HG03060 (cell line): ENCODE results near the gene PRR3.

Source experiments
- ATAC-seq: cut with Tn5 transposase; IDR thresholded peaks from one replicate; pipeline ENCODE4 v1.9.1; 2021; ENCODE audit warnings: low read depth, moderate number of reproducible peaks; ENCODE audit not compliant: unreplicated experiment

Gene PRR3

GRCh38 chr6:30533460-30534294 lies 23.4 kb upstream of the PRR3 start:
- ATAC-seq = no peak

DNA sequence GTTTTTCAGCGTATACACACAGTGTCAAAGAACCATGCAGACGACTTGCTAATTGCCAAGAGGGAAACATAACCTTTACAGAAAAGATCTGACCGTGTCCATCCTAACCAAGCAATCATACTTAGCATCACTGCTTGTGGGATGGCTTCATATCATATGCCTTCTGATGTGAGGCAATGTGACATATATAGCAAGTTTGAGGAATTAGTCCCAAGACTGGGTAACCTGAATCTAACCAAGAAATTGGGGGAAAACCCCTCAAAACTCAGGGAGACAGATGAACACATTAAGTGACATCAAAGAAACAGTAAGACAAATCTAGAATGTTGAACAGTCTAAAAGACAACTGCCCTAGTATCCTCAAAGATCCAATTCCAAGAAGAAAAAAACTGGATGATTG lies 19.2 kb upstream of the PRR3 start:
- ATAC-seq = no peak

DNA sequence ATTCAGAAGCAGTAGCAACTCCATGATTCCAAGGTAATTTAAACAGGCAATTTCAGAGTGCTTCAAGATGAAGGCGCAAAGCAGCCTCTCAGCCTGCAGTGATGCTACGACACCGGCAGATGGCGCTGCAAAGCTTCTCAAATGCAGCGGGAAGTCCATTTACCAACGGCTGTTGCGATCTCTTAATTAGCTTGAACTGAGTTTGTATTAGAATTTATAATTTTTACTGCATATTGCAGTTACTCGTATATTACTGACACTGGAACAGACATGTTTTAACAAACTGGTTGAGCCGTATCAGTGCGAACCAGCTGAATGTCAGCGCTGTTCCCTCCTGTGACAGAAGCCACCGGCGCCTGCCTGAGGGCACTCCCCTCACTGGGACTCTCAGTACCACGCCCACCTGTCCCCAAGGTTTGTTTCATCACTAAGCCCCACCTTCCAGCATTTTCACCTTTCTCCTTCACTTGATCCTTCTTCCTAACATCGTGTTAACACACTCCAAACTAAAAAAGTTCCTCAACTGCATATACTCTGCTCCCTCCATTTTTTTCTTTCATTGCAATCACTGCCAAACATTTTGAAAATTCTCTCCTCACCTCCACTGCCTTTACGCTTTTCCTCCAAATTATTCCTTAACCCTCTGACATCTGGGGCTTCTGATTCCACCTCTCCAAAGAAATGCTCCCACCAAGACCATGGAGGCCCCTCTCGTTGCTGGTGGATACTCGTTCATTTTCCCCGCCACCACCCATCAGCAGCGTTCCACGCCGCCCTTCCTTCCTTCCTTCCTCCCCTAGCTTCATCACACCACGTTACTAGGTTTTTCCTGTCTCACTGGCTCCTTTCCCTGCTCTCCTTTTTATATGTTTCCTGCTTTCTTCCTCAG lies 15.3 kb upstream of the PRR3 start:
- ATAC-seq = no peak

- no peak for ATAC-seq
Measured at GRCh38 chr6:30542404-30542725, 14.7 kb upstream of the PRR3 start.

DNA sequence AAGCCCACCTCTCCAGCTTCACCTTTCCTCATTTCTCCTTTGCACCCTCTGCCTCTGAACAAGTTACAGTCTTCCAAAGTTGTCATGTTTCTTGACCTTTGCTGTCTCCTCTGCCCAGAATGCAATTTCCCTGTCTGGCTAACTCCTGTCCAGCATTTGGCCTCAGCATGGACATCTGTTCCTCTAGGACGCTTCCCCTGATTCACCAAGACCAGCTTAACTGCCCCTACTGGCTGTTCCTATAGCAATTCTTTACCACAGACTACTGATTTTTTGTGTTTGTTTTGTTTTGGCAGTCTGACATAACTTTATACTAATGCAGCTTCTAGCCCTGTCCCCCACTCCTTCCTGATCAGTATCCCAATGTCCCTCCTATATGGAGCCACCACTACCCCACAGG lies 14.2 kb upstream of the PRR3 start:
- no peak for ATAC-seq

- ATAC-seq = no peak
Measured at GRCh38 chr6:30543821-30544220, 13.3 kb upstream of the PRR3 start.

GRCh38 chr6:30544666-30545272 lies 12.3 kb upstream of the PRR3 start:
- no peak for ATAC-seq

GRCh38 chr6:30547454-30547853 lies 9.6 kb upstream of the PRR3 start:
- ATAC-seq = no peak

DNA sequence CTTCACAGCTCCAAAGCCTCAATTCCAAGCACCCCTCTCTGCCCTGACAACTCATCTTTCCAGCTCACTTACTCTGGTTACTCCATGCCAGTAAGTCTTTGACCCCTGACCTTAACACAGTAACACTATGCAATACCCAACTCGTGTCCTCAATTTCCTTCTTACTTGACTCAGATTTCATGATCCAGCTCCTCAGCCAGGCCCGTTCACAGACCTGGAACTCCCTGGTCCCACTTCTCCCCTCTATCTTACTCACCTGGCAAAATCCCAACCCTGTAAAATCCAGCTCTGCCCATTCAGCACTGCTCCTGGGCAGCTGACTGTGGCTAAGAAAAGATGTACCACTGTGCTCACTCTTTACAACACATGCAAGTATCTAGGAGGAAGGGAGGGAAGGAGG lies 8.7 kb upstream of the PRR3 start:
- ATAC-seq = no peak

DNA sequence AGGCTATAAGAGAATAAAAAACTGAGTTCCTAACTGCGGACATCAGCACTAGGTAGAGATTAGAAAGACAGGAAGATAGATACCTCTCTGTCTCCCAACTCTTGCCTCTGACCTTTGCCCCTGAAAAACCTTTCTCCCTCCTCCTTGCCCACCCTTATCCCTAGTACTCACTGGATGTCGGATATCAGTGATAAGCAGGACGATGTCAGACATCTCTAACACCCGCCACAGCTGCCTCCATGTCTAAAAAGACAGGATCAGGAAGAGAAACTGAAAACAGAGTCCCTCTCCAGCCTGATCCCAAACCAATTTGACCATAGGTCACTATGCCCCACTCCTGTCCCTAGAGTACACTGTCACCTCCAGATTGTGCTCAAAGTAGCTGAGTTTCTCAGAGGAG lies 2.7 kb upstream of the PRR3 start:
- ATAC-seq = no peak

GRCh38 chr6:30554962-30555815 lies 1.9 kb upstream of the PRR3 start:
- ATAC-seq = no peak

- ATAC-seq = no peak
Measured at GRCh38 chr6:30555816-30556065, 1.4 kb upstream of the PRR3 start.

GRCh38 chr6:30556066-30556905 lies 809 bp upstream of the PRR3 start, which contains the start of gene GNL1:
TSS of gene GNL1 (minus strand) at chr6:30556489. CDS start at chr6:30556203, 286 bp downstream.
- ATAC-seq = peak; percentile 49

DNA sequence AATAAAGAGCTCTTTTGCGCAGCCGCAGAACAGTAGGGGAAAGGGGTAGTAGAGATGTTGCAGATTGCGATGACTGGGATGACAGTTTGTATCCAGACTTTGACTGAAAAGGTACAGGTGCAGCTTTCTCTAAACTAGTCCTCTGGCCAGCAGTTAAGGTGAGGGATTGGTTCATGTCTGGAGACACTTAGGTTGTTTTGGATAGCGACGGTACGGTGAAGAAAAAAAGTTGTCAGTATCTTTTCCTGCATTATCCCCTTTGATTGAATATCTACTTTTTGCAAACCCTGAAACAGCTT lies 537 bp downstream of the PRR3 start:
- ATAC-seq = no peak

DNA sequence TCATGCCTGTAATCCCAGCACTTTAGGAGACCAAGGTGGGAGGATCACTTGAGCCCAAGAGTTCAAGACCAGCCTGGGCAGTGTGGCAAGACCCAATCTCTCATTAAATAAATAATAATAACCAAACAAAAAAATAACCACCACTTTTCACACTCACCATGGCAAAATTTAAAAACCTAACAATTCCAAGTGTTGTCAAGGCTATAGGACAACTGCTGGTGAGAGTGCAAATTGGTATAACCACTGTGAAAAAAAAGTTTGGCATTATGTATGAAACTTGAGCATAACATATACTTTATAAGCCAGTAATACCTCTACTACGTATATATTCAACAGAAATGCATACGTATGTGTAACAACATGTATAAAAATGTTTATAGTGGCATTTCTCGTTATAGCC lies 3.8 kb downstream of the PRR3 start:
- ATAC-seq = no peak

GRCh38 chr6:30562470-30563425 lies 5.7 kb downstream of the PRR3 start:
- ATAC-seq = no peak

DNA sequence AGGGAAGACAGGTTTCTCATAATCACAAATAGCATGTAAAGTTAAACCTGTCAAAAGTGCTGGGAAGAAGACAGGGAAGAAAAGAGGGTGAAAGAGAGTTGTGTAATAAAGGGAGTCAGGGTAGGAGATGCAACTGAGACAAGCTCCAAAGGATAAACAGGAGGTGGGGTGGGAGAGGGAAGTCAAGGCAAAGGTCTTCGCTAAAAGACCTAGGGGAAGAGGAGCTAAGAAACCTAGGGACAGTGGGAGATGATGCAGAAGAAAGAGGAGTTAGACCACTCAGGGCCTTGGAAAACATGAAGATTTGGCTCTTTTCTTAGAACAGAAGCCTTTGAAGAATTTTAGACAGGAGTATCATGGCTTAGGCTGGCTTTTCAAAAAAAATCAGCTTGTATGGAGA lies 7.0 kb downstream of the PRR3 start:
- ATAC-seq = no peak

DNA sequence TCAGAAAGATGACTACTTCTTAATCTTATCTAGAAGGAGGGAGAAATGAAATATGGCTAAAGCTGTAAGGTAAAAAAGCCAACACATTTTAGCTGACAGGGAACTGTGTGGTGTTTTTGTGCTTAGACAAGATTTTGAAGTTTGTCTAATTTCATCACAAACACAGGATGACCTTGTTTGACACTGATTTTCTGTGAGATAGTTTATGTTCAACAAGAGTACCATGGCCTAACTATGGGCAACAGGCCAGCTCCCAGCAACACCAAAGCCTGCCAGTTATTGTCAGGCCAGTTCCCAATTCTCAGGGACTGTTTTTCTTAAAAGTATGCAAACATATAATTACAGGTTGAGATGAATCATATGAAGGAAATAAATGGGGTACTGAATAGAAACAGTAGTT lies 8.7 kb downstream of the PRR3 start:
- ATAC-seq = no peak

DNA sequence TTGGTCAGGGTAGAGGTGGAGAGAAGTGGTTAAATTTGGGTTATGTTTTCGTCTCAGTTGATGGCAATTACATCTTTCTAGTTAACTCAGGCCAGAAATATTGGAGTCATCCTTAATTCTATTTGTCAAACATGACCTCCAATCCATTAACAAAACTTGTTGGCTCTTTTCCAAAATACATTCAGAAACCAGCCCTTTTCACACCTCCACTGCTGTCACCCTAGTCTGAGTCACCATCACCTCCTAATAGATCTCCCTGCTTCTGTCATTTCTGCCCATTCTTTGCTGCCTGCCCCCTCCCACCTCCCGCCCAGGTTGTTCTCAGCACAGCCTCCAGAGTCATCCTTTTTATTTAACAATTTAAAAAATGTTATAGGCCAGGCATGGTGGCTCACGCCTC lies 11.2 kb downstream of the PRR3 start:
- ATAC-seq = no peak
